GM12878 (cell line): ENCODE data around the gene MFAP3L. TPM values are rescaled to one million over a fixed set of nuclear protein-coding genes. Genes with fewer than 3 reads are reported as not detected.

Experiments used
- HSF1 ChIP-seq: fragments of 150-350 bp; IDR thresholded peaks from 2 replicates; pipeline ENCODE4 v1.6.1; 2014; ENCODE audit warnings: mild to moderate bottlenecking, low read depth, low read length
- LARP7 ChIP-seq: fragments of 450-650 bp; IDR thresholded peaks from 2 replicates; pipeline ENCODE4 v1.6.1; 2017; ENCODE audit warnings: mild to moderate bottlenecking
- NKRF ChIP-seq: fragments of 450-650 bp; conservative IDR thresholded peaks from 2 replicates; pipeline ENCODE4 v1.6.1; 2017; ENCODE audit warnings: mild to moderate bottlenecking, moderate library complexity
- NR2C2 ChIP-seq: IDR thresholded peaks from 2 replicates; pipeline ENCODE4 v1.6.1; 2011; ENCODE audit warnings: borderline replicate concordance, low read depth; ENCODE audit not compliant: control insufficient read depth, insufficient read length
- RELA ChIP-seq: fragments of 450-650 bp; IDR thresholded peaks from 2 replicates; pipeline ENCODE4 v1.8.0; 2014; ENCODE audit warnings: borderline replicate concordance; ENCODE audit not compliant: partially characterized antibody
- ZBTB33 ChIP-seq: fragments of 450-650 bp; IDR thresholded peaks from 2 replicates; pipeline ENCODE4 v1.6.1; 2017; ENCODE audit warnings: mild to moderate bottlenecking
- polyA plus RNA-seq, 11 experiments: library from polyadenylated mRNA; depleted of rRNA in 4 of 11; unstranded in 6 of 11; stranded (reverse) in 5 of 11; fragments of >200 nt; fragmentation: Nextera tagmentation in 4 of 11; fragmentation: Illumina TruSeq in 1 of 11; extraction: Ambion mirVana in 4 of 11; extraction: Trizol in 1 of 11; gene quantifications; 1 replicate in 1 of 11; 2 replicates in 10 of 11; pipeline versions ENCODE4 v1.2.1 to v1.2.3, GENCODE V29; 2011 to 2016; ENCODE audit warnings: inconsistent platforms in 2 of 11, missing spikeins in 2 of 11, low read depth in 1 of 11
- total RNA-seq, 4 experiments: library from RNA; depleted of rRNA in 3 of 4; stranded (reverse); fragments of >200 nt in 3 of 4; fragmentation: Illumina TruSeq in 1 of 4; extraction: Trizol in 1 of 4; gene quantifications; 2 replicates each; pipeline versions ENCODE4 v1.2.1 to v1.2.3, GENCODE V29; 2013 to 2021

MFAP3L gene
- total and polyA plus RNA-seq, 10 of the 15 experiments (the other 5 are each of a cell fraction or from before 2014, with no cell fraction given) = 0.10 to 3.0 TPM; not detected in 8

GRCh38 chr4:169975131-169975837, 50.9 kb downstream of the MFAP3L start (continued):
- TF ChIP-seq HSF1 (no peak), NR2C2 (no peak), ZBTB33 (no peak), RELA (no peak), NKRF (no peak), LARP7 (no peak)
